Lower leg skin (tissue), 4 donors: Measurements from ENCODE around the gene SLC52A3. TPM values are rescaled to one million over a fixed set of nuclear protein-coding genes. Genes with fewer than 3 reads are reported as not detected.

Experiments
- DNase-seq, 2 donors: peaks; one replicate each; pipeline ENCODE4 v3.0.0-alpha.2; 2019; ENCODE audit warnings: low spot score in 2 of 2
- H3K4me3 ChIP-seq: fragments of 200-600 bp; sonication (generic); 2 replicates; pipeline ENCODE4 v1.5.1; 2017; ENCODE audit warnings: mild to moderate bottlenecking, low read depth; ENCODE audit not compliant: poor library complexity, severe bottlenecking
- POLR2A ChIP-seq, 2 donors: fragments of 450-650 bp; IDR thresholded peaks; one replicate each; pipeline ENCODE4 v1.6.1; 2016 to 2017; ENCODE audit warnings: antibody characterized with exemption in 2 of 2, mild to moderate bottlenecking in 1 of 2, moderate library complexity in 1 of 2
- WGBS, 2 donors: methylation state at CpG; one replicate each; pipeline ENCODE4 v1.1.5; 2018; 5-methylcytosine and 5-hydroxymethylcytosine counted together
- intact Hi-C: fragments of 100-400 bp; cut with DNase I; formaldehyde crosslinking; loops from one replicate; pipeline ENCODE4 v1.15.0; 2023; ENCODE audit warnings: low total_unique reads
- total RNA-seq, 4 donors: library from RNA; depleted of rRNA; stranded (reverse); fragments of >200 nt; gene quantifications; one replicate each; pipeline ENCODE4 v1.1.0, GENCODE V29; 2016
- TF ChIP-seq, protein P1 (sequence below), 3 donors: fragments of 450-650 bp; IDR thresholded peaks; one replicate each; pipeline ENCODE4 v1.5.1; 2016; ENCODE audit warnings: antibody characterized with exemption in 3 of 3, mild to moderate bottlenecking in 3 of 3, moderate library complexity in 2 of 3

Gene SLC52A3
- total RNA-seq, 4 donors from 2014 or later, result 2.2 to 7.5 (median 3.0) TPM

DNA sequence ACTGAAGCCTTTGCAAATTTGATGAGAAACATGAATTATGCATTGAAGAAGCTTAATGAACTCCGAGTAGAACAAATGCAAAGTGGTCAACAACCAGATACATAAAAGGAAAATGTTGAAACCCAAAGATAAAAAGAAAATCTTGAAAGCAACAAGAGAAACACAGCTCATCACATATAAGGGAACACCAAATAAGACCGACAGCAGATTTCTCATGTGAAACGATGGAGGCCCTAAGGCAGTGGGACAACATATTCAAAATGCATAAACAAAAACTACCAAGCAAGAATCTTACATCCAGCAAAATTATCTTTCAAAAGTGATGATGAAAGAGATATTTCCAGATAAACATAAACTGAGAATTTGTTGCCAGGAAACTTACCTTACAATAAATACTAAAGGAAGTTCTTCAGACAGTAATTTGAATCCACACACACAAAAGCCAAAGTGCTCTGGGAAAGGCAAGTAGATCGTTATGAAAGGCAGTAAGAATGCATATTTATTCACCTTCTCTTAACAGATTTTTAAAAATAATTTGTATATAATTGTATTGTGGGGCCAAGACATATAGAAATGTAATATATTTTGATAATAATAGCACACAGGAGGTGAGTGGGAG, 22.5 kb downstream of the SLC52A3 start:
- TF ChIP-seq, protein P1, sequence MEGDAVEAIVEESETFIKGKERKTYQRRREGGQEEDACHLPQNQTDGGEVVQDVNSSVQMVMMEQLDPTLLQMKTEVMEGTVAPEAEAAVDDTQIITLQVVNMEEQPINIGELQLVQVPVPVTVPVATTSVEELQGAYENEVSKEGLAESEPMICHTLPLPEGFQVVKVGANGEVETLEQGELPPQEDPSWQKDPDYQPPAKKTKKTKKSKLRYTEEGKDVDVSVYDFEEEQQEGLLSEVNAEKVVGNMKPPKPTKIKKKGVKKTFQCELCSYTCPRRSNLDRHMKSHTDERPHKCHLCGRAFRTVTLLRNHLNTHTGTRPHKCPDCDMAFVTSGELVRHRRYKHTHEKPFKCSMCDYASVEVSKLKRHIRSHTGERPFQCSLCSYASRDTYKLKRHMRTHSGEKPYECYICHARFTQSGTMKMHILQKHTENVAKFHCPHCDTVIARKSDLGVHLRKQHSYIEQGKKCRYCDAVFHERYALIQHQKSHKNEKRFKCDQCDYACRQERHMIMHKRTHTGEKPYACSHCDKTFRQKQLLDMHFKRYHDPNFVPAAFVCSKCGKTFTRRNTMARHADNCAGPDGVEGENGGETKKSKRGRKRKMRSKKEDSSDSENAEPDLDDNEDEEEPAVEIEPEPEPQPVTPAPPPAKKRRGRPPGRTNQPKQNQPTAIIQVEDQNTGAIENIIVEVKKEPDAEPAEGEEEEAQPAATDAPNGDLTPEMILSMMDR (IDR thresholded peaks at IDR 0.05), result no peak
- TF ChIP-seq POLR2A (IDR thresholded peaks at IDR 0.05), result no peak
- intact Hi-C loops, result no loop called here
- no peak overlapping the region for H3K4me3 ChIP-seq
- WGBS, 2 donors, result 83 to 86% methylated on average over 4 of the region's 4 CpGs
- DNase-seq, result no peak

DNA sequence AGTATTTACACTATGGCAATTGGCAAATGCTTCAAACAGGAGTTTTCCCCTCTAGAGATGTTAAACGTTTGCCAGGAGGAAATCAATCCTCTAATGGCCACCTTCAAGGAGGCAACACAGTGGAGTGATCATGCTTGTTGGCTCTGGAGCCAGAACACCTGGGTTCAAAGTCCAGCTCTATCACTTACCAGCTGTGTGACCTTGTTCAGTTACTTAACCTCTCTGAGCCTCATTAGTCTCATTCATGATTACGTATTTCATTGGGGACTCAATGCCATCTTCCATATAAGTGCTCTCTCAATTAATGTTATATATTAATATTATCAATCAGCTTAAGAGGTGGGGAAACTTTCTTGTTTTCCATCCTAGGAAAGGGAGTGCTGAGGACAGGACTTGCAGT, 26.1 kb downstream of the SLC52A3 start:
- intact Hi-C loops, result no loop called here
- no peak for DNase-seq
- TF ChIP-seq, protein P1 (IDR thresholded peaks at IDR 0.05), result no peak
- no peak for TF ChIP-seq POLR2A (IDR thresholded peaks at IDR 0.05)
- no peak overlapping the region for H3K4me3 ChIP-seq
- 64 to 83% methylated on average over 2 of the region's 2 CpGs for WGBS, 2 donors

DNA sequence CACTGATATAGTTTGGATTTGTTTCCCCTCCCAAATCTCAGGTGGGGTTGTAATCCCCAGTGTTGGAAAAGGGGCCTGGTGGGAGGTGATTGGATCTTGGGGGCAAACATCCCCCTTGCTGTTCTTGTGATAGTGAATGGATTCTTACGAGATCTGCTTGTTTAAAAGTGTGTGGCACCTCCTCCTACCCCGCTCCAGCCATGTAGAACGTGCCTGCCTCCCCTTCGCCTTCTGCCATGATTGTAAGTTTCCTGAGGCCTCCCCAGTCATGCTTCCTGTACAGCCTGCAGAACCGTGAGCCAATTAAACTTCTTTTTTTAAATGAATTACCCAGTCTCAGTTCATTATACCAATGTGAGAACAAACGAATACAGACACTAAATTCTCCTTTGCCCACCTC, 26.7 kb downstream of the SLC52A3 start:
- WGBS, 2 donors, result 41 to 67% methylated on average over 6 of the region's 6 CpGs

DNA sequence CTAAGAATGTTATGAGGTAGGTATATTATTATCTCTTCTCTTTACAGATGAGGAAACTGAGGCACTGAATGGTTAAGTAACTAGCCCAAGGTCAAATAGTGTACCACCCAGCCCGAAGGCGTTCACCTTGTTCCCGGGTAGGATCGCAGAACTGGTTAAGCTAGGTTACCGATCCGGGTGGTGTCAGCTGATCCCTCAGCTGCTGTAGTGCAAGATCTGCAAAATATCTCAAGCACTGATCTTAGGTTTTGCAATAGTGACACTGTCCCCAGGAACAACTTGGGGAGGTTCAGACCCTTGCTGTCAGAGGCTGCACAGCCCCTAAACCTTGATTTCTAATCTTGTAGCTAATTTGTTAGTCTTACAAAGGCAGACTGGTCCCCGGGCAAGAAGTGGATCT, 28.1 kb downstream of the SLC52A3 start:
- TF ChIP-seq, protein P1 (IDR thresholded peaks at IDR 0.05), result no peak
- no peak for TF ChIP-seq POLR2A (IDR thresholded peaks at IDR 0.05)
- intact Hi-C loops, result no loop called here
- H3K4me3 ChIP-seq, result no peak overlapping the region
- 48 to 59% methylated on average over 7 of the region's 7 CpGs for WGBS, 2 donors
- no peak for DNase-seq

More for the DNA sequence above, 26.7 kb downstream of the SLC52A3 start:
- H3K4me3 ChIP-seq, result no peak overlapping the region
- intact Hi-C loops, result no loop called here
- DNase-seq, result no peak
- TF ChIP-seq, protein P1 (IDR thresholded peaks at IDR 0.05), result no peak
- TF ChIP-seq POLR2A (IDR thresholded peaks at IDR 0.05), result no peak

DNA sequence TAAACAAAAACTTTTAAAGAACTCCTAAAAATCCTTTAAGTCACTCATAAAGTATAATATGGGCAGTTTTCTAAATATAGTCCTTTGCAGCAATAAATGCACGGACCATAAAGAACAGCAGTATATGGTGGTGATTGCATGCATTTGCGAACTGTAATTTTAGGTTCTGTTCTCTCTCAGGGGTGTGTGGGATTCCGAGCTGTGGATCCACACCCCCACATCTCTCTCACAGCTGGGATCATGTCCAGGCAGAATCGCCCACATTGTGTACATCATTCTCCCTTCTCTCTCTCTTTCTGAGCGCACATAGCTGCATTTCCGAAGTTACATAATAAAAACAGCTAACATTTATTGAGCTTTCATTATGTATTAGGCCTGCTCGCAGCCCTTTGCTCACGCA, 28.6 kb downstream of the SLC52A3 start:
- intact Hi-C loops, result loop anchor here (5.0 kb wide), 1 partner anchor 177 kb away; no protein-coding TSS in a partner anchor
- no peak for DNase-seq
- WGBS, 2 donors, result 50 to 64% methylated on average over 8 of the region's 8 CpGs
- H3K4me3 ChIP-seq, result no peak overlapping the region
- TF ChIP-seq, protein P1 (IDR thresholded peaks at IDR 0.05), result no peak
- no peak for TF ChIP-seq POLR2A (IDR thresholded peaks at IDR 0.05)

DNA sequence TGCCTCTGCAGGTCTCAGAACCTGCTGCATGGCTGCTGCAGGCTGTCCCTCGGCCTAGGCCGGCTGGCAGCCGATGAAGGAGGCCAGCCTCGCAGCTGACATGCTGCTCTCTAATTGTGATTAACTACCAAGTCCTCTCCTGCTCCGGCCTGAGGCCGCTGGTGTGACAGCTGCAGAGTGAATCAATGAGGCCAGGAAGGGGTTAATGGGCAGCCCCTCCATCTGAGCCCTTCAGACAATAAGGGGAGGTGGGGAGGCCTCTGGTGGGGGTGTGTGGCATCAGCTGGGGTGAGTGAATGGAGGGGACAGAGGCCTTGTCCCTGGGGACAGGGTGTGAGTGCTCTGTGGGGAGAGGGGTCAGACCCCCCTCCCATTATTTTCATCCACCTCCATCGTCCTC, 34.4 kb downstream of the SLC52A3 start:
- WGBS, 2 donors, result 55 to 60% methylated on average over 7 of the region's 7 CpGs
- no peak for TF ChIP-seq POLR2A (IDR thresholded peaks at IDR 0.05)
- TF ChIP-seq, protein P1 (IDR thresholded peaks at IDR 0.05), result no peak
- DNase-seq, result no peak
- intact Hi-C loops, result no loop called here
- H3K4me3 ChIP-seq, result no peak overlapping the region
